Measurements from ENCODE around the gene KCNMA1.

Gene KCNMA1

DNA sequence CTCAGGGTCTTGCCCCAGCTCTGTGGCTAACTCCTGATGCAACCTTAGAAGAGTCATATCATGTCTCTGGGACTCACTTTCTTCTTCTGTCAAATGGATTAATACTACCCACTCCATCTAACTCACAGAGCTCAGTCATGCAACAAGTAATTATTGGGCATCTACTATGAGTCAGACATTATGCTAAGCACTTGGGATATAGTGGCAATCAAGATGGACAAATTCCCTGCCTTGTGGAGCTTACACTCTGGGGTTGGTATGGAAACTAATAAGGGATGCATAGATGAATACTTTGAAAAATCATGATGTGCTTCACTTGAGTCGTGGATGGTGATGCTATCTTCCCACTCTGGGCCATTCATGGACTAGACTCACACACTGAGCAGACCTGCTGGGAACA lies 88.9 kb downstream of the KCNMA1 start:
- Histone ChIP-seq H3K27me3 (ENCODE audit: insufficient read depth, low read depth) (no peaks in the 10 kb centered on the region), H3K9ac (no peak overlapping the region), H3K4me3 (IDR thresholded peaks at IDR 0.05; ENCODE audit: insufficient read depth, low read depth, low read length) (no peak overlapping the region), H3K79me2 (ENCODE audit: insufficient read depth, low read depth) (no peaks in the 10 kb centered on the region), H2AFZ (ENCODE audit: low read depth) (no peak overlapping the region), H3K27ac (no peak overlapping the region), H4K20me1 (ENCODE audit: insufficient read depth) (no peaks in the 10 kb centered on the region), H3K36me3 (ENCODE audit: insufficient read depth) (no peaks in the 10 kb centered on the region), H3K4me1 (ENCODE audit: low read depth, poor library complexity, severe bottlenecking) (no peaks in the 10 kb centered on the region), H3K4me2 (no peak overlapping the region)
- TF ChIP-seq, protein P1, sequence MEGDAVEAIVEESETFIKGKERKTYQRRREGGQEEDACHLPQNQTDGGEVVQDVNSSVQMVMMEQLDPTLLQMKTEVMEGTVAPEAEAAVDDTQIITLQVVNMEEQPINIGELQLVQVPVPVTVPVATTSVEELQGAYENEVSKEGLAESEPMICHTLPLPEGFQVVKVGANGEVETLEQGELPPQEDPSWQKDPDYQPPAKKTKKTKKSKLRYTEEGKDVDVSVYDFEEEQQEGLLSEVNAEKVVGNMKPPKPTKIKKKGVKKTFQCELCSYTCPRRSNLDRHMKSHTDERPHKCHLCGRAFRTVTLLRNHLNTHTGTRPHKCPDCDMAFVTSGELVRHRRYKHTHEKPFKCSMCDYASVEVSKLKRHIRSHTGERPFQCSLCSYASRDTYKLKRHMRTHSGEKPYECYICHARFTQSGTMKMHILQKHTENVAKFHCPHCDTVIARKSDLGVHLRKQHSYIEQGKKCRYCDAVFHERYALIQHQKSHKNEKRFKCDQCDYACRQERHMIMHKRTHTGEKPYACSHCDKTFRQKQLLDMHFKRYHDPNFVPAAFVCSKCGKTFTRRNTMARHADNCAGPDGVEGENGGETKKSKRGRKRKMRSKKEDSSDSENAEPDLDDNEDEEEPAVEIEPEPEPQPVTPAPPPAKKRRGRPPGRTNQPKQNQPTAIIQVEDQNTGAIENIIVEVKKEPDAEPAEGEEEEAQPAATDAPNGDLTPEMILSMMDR (conservative IDR thresholded peaks at IDR 0.05; ENCODE audit: low read depth, low read length), result no peak

DNA sequence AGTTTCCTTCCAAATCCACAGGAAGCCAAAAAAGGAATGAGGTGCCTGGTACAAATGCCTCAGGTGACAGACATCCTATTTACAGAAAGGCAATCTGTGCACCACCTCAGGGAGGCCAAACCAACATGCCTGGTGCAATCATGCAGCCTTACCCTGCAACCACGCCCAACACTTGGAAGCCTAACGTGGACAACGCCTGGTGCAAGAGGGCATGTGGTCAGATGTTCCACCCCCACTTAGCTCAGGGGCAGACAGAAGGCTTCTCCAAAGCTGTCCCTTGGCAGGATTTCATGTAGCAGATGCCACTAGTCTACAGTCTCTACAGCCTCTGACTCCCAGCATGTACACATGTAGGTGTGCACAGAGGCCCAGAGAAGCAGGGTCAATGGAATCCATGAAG lies 89.5 kb downstream of the KCNMA1 start:
- TF ChIP-seq, protein P1 (conservative IDR thresholded peaks at IDR 0.05; ENCODE audit: low read depth, low read length), result no peak
- Histone ChIP-seq H4K20me1 (ENCODE audit: insufficient read depth) (no peaks in the 10 kb centered on the region), H3K36me3 (ENCODE audit: insufficient read depth) (no peaks in the 10 kb centered on the region), H3K27me3 (ENCODE audit: insufficient read depth, low read depth) (no peaks in the 10 kb centered on the region), H3K4me1 (ENCODE audit: low read depth, poor library complexity, severe bottlenecking) (no peaks in the 10 kb centered on the region), H3K4me3 (IDR thresholded peaks at IDR 0.05; ENCODE audit: insufficient read depth, low read depth, low read length) (no peak overlapping the region), H3K4me2 (no peak overlapping the region), H3K9ac (no peak overlapping the region), H3K27ac (no peak overlapping the region), H3K79me2 (ENCODE audit: insufficient read depth, low read depth) (no peaks in the 10 kb centered on the region), H2AFZ (ENCODE audit: low read depth) (no peak overlapping the region)

DNA sequence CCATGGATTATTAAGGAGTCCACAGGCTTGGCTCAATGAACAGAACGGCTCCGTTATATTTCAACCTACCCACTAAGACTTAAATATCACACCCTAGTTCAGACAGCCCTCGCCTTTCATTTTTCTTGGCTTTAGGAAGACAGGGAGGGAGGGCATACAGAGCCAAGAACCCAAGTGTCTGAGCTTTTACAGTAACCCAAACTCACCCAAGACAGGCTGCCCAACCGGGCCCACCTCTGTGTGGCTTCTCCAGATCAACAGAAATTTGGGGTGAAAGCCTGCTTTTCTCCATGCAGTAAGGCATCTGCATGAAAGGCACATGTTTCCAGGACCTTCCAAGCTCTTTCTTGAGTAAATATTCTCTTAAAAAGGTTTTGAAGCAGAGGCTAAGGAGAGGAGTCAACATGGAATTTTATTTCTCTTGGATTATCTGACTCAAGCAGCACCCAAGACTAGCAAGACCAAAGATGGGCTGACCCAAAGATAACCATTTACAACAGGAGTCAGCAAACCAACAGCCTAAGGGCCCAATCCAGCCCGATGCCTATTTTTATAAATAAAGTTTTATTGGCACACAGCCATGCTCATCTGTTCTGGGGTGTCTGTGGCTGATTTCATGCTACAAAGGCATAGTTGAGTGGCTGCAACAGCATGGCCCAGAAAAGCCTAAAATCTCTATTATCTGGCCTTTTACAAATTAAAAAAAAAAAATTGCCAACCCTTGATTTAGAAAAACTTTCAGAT lies 90.1 kb downstream of the KCNMA1 start:
- no peak overlapping the region for H3K4me3 ChIP-seq (IDR thresholded peaks at IDR 0.05; ENCODE audit: insufficient read depth, low read depth, low read length)
- H3K4me2 ChIP-seq, result no peak overlapping the region
- no peak overlapping the region for H2AFZ ChIP-seq (ENCODE audit: low read depth)
- TF ChIP-seq, protein P1 (conservative IDR thresholded peaks at IDR 0.05; ENCODE audit: low read depth, low read length), result no peak
- no peaks in the 10 kb centered on the region for H4K20me1 ChIP-seq (ENCODE audit: insufficient read depth)
- no peak overlapping the region for H3K9ac ChIP-seq
- H3K27me3 ChIP-seq (ENCODE audit: insufficient read depth, low read depth), result no peaks in the 10 kb centered on the region
- H3K79me2 ChIP-seq (ENCODE audit: insufficient read depth, low read depth), result no peaks in the 10 kb centered on the region
- H3K36me3 ChIP-seq (ENCODE audit: insufficient read depth), result no peaks in the 10 kb centered on the region
- no peaks in the 10 kb centered on the region for H3K4me1 ChIP-seq (ENCODE audit: low read depth, poor library complexity, severe bottlenecking)
- no peak overlapping the region for H3K27ac ChIP-seq

DNA sequence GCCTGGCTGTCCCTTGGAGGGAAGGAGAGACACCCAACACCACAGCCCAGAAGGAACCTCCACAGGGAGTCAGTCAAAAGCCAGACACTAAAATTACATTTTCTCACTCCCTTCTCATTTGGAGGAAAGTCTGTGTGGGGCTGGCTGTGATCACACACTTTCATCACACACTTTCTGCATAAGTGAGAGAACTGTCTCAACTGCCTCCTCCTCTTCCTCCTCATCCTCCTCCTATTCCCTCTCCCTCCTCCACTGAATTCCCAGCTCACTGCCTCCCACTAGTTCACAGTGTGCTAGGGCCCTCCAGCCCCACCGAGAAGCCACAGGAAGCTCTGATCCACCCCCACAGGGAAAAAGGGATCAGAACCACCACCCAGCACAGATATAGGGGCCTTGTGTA lies 91.6 kb downstream of the KCNMA1 start:
- Histone ChIP-seq H3K4me1 (ENCODE audit: low read depth, poor library complexity, severe bottlenecking) (no peaks in the 10 kb centered on the region), H3K4me2 (no peak overlapping the region), H3K9ac (no peak overlapping the region), H3K4me3 (IDR thresholded peaks at IDR 0.05; ENCODE audit: insufficient read depth, low read depth, low read length) (no peak overlapping the region), H3K27ac (no peak overlapping the region), H2AFZ (ENCODE audit: low read depth) (no peak overlapping the region), H4K20me1 (ENCODE audit: insufficient read depth) (no peaks in the 10 kb centered on the region), H3K36me3 (ENCODE audit: insufficient read depth) (no peaks in the 10 kb centered on the region), H3K79me2 (ENCODE audit: insufficient read depth, low read depth) (no peaks in the 10 kb centered on the region), H3K27me3 (ENCODE audit: insufficient read depth, low read depth) (no peaks in the 10 kb centered on the region)
- TF ChIP-seq, protein P1 (conservative IDR thresholded peaks at IDR 0.05; ENCODE audit: low read depth, low read length), result no peak

All from KMS-11 (cell line).